ENCODE results near the gene THBS1.
A peak's percentile ranks its signal among the peaks of the same experiment; 100 is the strongest.

THBS1 gene

GRCh38 chr15:39585389-39585841 is 4.5 kb downstream of the THBS1 start:
- no peak for DNase-seq (ENCODE audit: low spot score)
- ChIA-PET POLR2A (ENCODE audit: low non-redundant PET) (no interaction called here), CTCF (no interaction called here)
- TF ChIP-seq CTCF (conservative IDR thresholded peaks at IDR 0.05; ENCODE audit: low read depth), result no peak
- peak overlapping the region; percentile 57 for H3K27ac ChIP-seq

GRCh38 chr15:39585871-39586301 is 5.0 kb downstream of the THBS1 start:
- no peak for DNase-seq (ENCODE audit: low spot score)
- no peak overlapping the region for H3K27ac ChIP-seq
- ChIA-PET POLR2A (ENCODE audit: low non-redundant PET) (no interaction called here), CTCF (no interaction called here)
- TF ChIP-seq CTCF (conservative IDR thresholded peaks at IDR 0.05; ENCODE audit: low read depth), result no peak

GRCh38 chr15:39586387-39587095 is 5.7 kb downstream of the THBS1 start:
- POLR2A ChIA-PET (ENCODE audit: low non-redundant PET), result no interaction called here
- CTCF ChIA-PET, result interaction anchor here (1.3 kb wide), 1 partner anchor 170 kb away, joined by 7 read pairs; no protein-coding TSS in a partner anchor
- DNase-seq (ENCODE audit: low spot score), result no peak
- TF ChIP-seq CTCF (conservative IDR thresholded peaks at IDR 0.05; ENCODE audit: low read depth), result no peak
- H3K27ac ChIP-seq, result peak overlapping the region; percentile 70

GRCh38 chr15:39587096-39587721 is 6.3 kb downstream of the THBS1 start:
- no peak for DNase-seq (ENCODE audit: low spot score)
- POLR2A ChIA-PET (ENCODE audit: low non-redundant PET), result no interaction called here
- CTCF ChIA-PET, result interaction anchor here (0.6 to 1.3 kb wide), 2 partner anchors 170 to 399 kb away, joined by 3 to 7 read pairs; no protein-coding TSS in a partner anchor
- TF ChIP-seq CTCF (conservative IDR thresholded peaks at IDR 0.05; ENCODE audit: low read depth), result no peak
- H3K27ac ChIP-seq, result peak overlapping the region; percentile 70

- CTCF ChIA-PET, result interaction anchor here (0.6 kb wide), 1 partner anchor 399 kb away, joined by 3 read pairs; no protein-coding TSS in a partner anchor
- POLR2A ChIA-PET (ENCODE audit: low non-redundant PET), result no interaction called here
- peak overlapping the region; percentile 70 for H3K27ac ChIP-seq
- no peak for DNase-seq (ENCODE audit: low spot score)
- TF ChIP-seq CTCF (conservative IDR thresholded peaks at IDR 0.05; ENCODE audit: low read depth), result no peak
These were observed 7.1 kb downstream of the THBS1 start for GRCh38 chr15:39587731-39588530.

- POLR2A ChIA-PET (ENCODE audit: low non-redundant PET), result no interaction called here
- H3K27ac ChIP-seq, result peak overlapping the region; percentile 70
- CTCF ChIA-PET, result no interaction called here
These were observed 7.8 kb downstream of the THBS1 start for GRCh38 chr15:39588531-39589192.

More at GRCh38 chr15:39588531-39589192, 7.8 kb downstream of the THBS1 start:
- no peak for TF ChIP-seq CTCF (conservative IDR thresholded peaks at IDR 0.05; ENCODE audit: low read depth)
- DNase-seq (ENCODE audit: low spot score), result no peak

Data from RWPE1 (cell line).